Ovary (tissue), 3 donors: Measurements from ENCODE around the gene ZNF609.

ENCODE experiments used
- CTCF ChIP-seq, 3 donors: fragments of 450-650 bp in 2 of 3; fragments of 200-600 bp in 1 of 3; IDR thresholded peaks; one replicate each; pipeline versions ENCODE4 v1.5.1 to v1.8.0; 2016 to 2022; ENCODE audit warnings: antibody characterized with exemption in 3 of 3, mild to moderate bottlenecking in 1 of 3
- EP300 ChIP-seq: sonication (generic); formaldehyde crosslinking; IDR thresholded peaks from one replicate; pipeline ENCODE4 v1.6.1; 2017; ENCODE audit warnings: antibody characterized with exemption
- POLR2A ChIP-seq: fragments of 450-650 bp; IDR thresholded peaks from one replicate; pipeline ENCODE4 v1.6.1; 2017; ENCODE audit warnings: antibody characterized with exemption, mild to moderate bottlenecking, moderate library complexity
- donor health status: DM: no; HTN: no; CAD: no.

- TF ChIP-seq POLR2A (no peak), CTCF (IDR thresholded peaks at IDR 0.05) (no peak), EP300 (no peak)
These were observed 237.6 kb downstream of the ZNF609 start for GRCh38 chr15:64697911-64698369.
